ENCODE results near the gene NPR3.

DNA sequence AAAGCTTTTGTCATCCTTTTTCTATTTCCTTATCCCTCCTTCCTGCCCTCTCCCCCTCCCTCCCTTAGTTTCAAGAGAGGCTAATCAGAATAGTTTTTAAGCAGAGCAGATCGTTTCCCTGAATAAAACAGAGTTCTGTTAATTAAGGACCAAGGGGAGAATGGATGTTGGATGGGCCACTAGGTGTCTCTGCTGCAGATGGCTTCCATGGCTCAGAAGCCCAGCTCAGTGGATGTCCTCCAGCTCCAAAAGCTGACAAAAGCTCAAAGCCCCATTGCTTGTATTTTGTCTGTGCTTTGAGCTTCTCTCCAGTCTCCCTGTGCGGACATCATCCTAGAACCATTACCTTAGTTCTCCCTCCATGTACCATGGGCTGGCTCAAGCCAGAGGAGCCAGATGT is 21.0 kb upstream of the NPR3 start:
- TF ChIP-seq SUZ12 (IDR thresholded peaks at IDR 0.05; ENCODE audit: extremely low read depth, insufficient read depth, insufficient read length) (no peak), ZNF274 (IDR thresholded peaks at IDR 0.05; ENCODE audit: low read depth, low read length) (no peak), YY1 (IDR thresholded peaks at IDR 0.05; ENCODE audit: insufficient read depth, insufficient read length) (no peak)
